ENCODE measurements around the gene FBH1.

- TF ChIP-seq EZH2 (IDR thresholded peaks at IDR 0.05; ENCODE audit: borderline replicate concordance, low read length): no peak
- TF ChIP-seq, protein P1, sequence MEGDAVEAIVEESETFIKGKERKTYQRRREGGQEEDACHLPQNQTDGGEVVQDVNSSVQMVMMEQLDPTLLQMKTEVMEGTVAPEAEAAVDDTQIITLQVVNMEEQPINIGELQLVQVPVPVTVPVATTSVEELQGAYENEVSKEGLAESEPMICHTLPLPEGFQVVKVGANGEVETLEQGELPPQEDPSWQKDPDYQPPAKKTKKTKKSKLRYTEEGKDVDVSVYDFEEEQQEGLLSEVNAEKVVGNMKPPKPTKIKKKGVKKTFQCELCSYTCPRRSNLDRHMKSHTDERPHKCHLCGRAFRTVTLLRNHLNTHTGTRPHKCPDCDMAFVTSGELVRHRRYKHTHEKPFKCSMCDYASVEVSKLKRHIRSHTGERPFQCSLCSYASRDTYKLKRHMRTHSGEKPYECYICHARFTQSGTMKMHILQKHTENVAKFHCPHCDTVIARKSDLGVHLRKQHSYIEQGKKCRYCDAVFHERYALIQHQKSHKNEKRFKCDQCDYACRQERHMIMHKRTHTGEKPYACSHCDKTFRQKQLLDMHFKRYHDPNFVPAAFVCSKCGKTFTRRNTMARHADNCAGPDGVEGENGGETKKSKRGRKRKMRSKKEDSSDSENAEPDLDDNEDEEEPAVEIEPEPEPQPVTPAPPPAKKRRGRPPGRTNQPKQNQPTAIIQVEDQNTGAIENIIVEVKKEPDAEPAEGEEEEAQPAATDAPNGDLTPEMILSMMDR (IDR thresholded peaks at IDR 0.05; ENCODE audit: low read length): no peak
Measured at GRCh38 chr10:5895365-5895764, 5.3 kb downstream of the FBH1 start.

Data from OCI-LY1 (cell line).